ENCODE measurements around the gene OR6K3. TPM values are rescaled to one million over a fixed set of nuclear protein-coding genes. Genes with fewer than 3 reads are reported as not detected.
"Not testable (repeated sequence)": the region's sequence is repeated elsewhere in the genome, so short reads cannot be mapped to it uniquely, and the experiment has no call there.

OR6K3 gene
- not detected in 2 replicates for total RNA-seq (2014; rRNA removed; shearing (Covaris generic))

DNA sequence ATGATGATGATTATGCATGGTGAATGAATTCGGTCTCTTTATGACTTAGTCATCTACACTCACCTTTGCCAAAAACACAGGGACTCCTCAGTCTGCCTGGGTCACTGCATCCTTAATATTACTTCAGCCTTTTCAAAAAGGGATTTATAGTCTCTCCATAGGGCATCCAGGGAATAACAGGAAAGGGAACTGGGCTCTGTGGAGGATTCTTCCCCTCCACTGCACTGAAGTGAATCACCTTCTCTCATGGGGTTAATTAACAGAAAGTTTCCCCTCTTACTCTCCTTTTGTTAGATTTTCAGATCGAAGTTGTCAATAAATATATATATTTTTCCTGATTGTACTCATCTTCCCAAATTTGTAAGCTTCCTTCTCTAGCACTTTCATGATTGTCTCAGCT lies at the start of gene OR6K3:
TSS of gene OR6K3 (minus strand) at position 101 of the 400 bp plus-strand sequence. CDS start 2,605 bp downstream, outside the sequence.
- DNase-seq (ENCODE audit: low spot score): no peak

DNA sequence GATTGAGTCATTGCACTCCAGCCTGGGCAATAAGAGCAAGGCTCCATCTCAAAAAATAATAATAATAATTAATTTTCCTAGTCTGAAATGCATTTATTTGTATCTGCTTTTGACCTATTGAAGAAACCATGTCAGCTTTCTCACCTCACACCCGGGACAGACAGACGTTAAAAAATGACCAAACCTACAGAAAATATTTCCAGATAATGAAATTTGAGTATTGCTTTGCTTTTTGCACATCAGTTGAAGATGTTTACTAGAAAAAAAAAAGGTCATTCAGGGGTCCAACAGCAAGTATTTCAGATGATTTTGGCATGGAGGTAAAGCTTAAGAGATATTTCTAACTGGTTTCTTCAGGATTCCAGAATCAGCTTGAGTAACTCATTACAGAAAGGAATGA lies 33.9 kb upstream of the OR6K3 start, which contains the start of gene OR6K6:
TSS of gene OR6K6 (plus strand) at position 301 of the 400 bp plus-strand sequence. CDS start 168 bp downstream, outside the sequence.
- DNase-seq (ENCODE audit: low spot score): no peak

DNA sequence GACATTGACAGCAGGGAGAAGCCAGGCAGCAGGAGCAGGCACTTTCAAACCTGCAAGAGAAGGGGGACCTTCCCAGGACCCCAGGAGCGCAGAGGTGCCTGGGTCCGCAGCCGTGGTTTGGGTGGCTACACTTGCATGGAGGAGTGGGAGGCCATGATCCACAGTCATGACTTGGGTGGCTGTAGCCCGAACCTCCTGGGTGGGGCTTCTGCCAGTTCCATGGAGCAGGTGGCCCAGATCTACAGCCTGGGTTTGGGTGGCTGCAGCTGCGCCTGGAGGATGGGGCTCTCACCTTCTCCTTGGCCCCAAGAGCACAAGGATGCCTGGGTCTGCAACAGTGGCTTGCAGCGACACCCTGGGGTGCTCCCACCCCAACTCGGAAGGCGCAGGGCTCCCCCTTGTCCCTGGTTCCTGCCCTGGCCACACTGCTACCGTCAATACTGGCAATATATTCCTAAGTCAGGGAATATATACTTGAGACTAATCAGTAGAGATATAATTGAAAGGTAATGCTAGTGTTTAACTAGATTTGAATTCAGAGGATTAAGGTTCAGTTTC lies 31.7 kb upstream of the OR6K3 start:
- no peak for DNase-seq (ENCODE audit: low spot score)

DNA sequence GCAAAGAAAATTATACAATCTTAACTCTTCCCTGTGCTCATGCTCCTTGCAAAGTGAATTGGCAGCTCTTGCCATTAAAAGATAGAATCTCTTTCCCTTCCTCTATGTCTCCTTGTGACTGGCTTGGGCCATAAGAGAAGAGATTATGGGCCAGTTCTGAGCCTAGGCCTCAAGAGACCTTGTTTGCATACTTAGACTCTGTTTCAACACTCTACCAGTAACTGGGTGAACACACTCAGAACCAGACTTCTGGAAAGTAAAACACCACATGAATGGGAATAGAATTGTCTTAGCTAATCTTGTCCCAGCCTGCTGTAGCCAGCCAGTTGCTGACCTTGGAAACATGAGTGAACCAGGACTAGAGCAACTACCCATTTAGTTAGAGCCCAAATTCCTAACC lies 15.3 kb upstream of the OR6K3 start:
- DNase-seq (ENCODE audit: low spot score): no peak

- no peak for DNase-seq (ENCODE audit: low spot score)
These were observed 12.0 kb upstream of the OR6K3 start for GRCh38 chr1:158732524-158732923.

- no peak for DNase-seq (ENCODE audit: low spot score)
These were observed 11.2 kb upstream of the OR6K3 start for GRCh38 chr1:158731707-158732106.

GRCh38 chr1:158730453-158730852 lies 9.9 kb upstream of the OR6K3 start:
- no peak for DNase-seq (ENCODE audit: low spot score)

DNA sequence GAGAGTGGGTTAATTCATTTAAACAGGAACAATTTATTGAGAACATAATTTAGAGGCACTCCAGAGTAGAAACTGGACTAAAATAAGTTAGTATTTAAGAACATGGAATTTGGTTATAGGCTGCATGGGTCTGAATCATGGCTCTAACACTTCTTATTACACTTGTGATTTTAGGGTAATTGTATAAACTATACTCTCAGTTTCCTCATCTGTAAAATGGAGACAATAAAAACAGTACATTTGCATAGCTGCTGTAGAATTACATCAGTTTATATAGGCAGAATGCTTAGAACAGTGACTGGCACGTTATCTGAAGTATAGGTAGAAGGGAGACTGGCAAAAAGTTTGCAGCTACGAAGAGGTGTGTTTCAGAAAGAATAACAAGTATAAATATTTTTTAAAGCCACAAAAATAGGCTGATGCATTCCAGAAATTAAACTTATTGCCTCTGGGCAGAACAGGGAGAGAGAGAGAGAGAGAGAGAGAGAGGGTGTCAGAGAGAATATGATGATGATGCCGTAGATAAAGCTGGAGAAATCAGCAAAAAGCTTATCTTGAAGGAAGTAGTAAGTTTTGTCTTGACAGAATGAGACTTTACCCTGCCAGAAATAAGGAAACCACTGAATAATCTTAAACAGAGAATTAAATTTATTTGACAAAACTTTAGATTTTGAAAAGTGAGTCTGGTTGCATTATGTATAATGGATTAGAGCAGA lies 8.1 kb upstream of the OR6K3 start:
- DNase-seq (ENCODE audit: low spot score): no peak

DNA sequence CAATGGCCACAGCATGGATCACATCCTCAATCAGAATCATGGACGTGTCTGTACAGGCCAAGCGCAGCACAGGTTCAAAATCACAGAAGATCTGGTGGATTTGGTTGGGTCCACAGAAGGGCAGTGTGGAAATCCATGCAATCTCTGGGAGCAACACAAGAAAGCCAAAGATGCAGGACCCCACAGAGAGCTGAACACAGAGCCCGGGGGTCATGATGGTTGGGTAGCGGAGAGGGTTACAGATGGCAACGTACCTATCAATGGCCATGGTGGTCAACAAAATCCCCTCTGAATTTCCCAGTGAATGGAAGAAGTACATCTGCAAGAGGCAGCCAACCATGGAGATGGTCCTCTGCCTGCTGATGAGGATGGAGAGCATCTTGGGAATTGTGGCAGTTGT lies 3.9 kb upstream of the OR6K3 start:
- no peak for DNase-seq (ENCODE audit: low spot score)

DNA sequence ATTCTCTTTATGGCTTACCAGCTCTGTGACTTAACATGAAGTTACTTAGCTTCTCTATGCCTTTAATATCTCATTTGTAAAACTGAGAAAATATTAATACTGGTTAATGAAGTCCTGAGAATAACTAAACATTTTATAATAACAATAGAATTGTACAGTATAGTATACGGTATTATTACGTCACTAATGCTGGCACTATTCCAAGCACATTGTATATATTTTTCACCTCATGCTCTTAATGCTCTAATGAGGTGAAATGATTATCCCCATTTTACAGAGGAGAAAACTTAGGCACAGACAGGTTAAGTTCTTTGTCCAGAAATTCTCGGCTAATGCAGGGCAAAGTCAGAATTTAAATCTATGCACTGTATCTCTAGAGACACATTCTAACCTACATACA lies 856 bp downstream of the OR6K3 start:
- no peak for DNase-seq (ENCODE audit: low spot score)

GRCh38 chr1:158717344-158717743 lies 3.2 kb downstream of the OR6K3 start:
- no peak for DNase-seq (ENCODE audit: low spot score)

DNA sequence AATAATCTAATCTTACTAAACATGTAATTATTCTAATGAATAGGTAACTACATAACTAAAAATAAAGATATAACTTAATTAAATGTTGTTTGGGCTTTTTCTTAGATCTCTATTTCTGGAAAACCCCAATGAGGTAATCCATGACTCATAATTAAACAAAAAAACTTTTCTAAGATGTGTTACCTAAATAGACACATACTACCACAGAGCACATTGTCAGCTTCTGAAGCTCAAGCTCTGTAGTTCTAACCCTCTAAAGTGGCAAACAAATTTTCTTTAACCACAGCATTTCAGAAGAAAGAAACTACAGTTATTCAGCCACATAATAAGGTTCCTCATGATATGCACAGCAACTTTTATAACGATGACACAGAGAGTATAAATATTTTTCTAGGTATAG lies 4.2 kb downstream of the OR6K3 start:
- DNase-seq (ENCODE audit: low spot score): no peak

DNA sequence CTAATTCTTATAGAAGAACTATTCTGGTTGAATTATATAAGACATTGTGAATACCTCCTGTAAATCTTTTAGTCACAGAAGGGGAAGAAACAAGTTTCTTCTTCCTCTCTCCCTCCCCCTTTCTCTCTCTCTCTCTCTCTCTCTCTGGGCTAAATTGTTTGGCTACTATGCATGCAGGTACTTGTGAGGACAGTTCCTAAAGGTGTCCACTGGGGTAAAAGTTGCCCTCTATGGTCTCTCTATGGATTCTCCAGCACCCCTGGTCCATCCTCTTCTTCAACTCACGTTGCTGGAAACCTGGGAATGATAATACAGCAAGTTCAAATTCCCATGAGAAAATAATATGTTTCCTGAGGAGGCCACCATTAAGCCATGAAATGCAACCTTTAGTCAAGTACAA lies 5.8 kb downstream of the OR6K3 start:
- DNase-seq (ENCODE audit: low spot score): no peak

- no peak for DNase-seq (ENCODE audit: low spot score)
These were observed 9.4 kb downstream of the OR6K3 start for GRCh38 chr1:158711098-158711497.

DNA sequence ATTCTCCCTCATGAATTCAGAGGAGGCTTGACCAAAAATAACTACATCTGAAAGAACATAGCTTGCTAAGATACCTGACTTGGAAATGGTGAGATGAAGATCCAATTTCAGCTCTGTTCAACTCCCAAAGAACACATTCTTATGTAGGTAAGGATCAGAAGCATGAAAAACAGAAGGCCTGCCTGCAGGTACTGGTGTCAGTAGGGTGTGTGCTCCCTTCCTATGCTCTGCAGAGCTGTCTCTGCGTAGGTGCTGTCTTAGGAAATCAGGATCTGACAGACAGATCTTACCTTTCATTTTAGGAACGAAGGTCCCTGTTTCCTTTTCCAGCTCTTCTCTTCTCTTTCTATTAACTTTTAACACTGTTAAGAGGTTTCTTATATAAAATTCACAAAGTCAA lies 14.4 kb downstream of the OR6K3 start:
- DNase-seq (ENCODE audit: low spot score): no peak

DNA sequence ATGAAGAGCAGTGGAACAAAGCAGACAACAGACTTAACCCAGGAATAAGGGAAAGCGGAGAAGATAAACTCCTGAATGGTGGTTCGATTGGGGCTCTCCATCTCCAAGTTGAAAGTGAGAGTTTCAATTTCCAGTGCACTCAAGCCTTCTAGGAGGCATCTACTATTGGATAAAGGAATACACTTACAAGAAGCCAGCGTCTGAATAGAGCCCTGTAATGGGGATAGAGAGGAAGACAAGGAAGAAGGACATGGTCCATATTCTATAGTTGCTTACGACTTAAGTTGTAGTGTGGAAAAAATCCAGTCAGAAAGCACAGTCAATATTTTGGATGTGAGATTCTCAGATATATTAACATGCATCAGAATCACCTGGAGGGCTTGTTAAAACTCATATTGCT lies 20.0 kb downstream of the OR6K3 start, which contains the start of gene OR6K2:
TSS of gene OR6K2 (minus strand) at position 101 of the 400 bp plus-strand sequence. CDS start at position 101, 0 bp downstream.
- no peak for DNase-seq (ENCODE audit: low spot score)

- DNase-seq (ENCODE audit: low spot score): no peak
These were observed 25.9 kb downstream of the OR6K3 start for GRCh38 chr1:158694596-158694995.

DNA sequence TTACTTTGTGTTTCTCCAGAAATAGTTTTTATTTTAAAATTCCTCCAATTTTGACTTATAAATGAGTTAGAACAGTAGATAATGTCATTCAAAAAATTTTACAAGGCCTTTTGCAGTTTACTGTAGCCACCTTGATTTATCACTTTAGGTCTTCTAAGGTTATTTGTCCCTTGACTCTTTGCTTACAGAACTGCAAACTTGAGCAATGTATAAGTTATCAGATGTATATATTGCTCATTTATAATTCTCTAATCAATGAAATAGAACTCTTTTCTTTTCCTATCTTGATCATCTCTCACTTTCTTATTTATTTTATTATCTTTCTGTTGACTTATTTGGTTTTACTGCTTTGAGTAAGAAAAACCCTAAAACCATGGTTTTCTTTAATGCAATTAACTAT lies 28.2 kb downstream of the OR6K3 start:
- no peak for DNase-seq (ENCODE audit: low spot score)

DNA sequence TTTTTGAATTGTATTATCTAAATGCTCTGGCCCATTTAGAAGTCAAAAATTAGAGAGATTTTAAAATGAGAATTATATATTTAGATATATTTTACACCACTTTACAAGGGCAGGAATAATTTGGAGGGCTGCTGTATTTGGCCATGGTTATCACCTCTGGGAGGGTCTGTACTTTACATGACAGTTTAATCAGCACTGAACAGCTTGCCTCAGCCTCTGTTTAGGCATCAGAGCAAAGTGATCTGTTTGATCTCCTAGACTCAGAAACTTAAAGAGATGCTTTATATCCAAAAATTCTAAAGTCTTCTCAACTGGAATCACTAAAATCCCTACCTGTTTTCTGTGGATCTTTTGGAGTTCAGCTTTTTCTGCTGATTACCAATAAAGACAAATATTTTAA lies 28.6 kb downstream of the OR6K3 start:
- DNase-seq (ENCODE audit: low spot score): no peak

GRCh38 chr1:158691149-158691548 lies 29.4 kb downstream of the OR6K3 start:
- DNase-seq (ENCODE audit: low spot score): not testable (repeated sequence)

DNA sequence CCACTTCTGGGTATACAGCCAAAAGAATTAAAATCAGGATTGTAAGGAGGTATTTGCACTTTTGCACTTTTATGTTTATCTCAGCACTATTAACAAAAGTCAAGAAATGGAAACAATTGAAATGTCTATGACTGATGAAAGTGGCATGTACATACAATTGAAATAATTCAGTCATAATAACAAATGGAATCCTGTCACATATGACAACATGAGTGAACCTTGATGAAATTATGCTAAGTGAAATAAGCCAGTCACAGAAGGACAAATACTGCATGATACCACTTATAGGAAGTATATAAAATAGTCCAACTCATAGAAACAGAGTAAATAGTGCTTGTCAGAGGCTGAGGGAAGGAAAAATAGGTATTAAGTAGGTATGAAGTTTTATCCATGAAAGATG lies 30.6 kb downstream of the OR6K3 start:
- DNase-seq (ENCODE audit: low spot score): no peak

GRCh38 chr1:158689110-158689509 lies 31.4 kb downstream of the OR6K3 start:
- no peak for DNase-seq (ENCODE audit: low spot score)

DNA sequence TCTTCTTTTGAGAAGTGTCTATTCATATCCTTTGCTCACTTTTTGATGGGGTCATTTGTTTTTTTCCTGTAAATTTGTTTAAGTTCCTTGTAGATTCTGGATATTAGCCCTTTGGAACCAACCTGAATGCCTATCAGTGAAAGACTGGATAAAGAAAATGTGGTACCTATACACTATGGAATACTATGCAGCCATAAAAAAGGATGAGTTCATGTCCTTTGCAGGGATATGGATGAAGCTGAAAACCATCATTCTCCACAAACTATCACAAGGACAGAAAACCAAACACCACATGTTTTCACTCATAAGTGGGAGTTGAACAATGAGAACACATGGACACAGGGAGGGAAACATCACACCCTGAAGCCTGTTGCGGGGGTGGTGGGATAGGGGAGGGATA lies 32.2 kb downstream of the OR6K3 start:
- DNase-seq (ENCODE audit: low spot score): not testable (repeated sequence)
